DOHH2 (cell line): ENCODE data around the gene BRCA2.

ENCODE experiments used
- EZH2phosphoT487 ChIP-seq: fragments of 200-600 bp; sonication (generic); IDR thresholded peaks from 2 replicates; pipeline ENCODE4 v1.6.1; 2017; ENCODE audit warnings: borderline replicate concordance, mild to moderate bottlenecking, antibody characterized with exemption, low read length, moderate library complexity, mixed read lengths
- TF ChIP-seq, protein P1 (sequence below): fragments of 200-600 bp; sonication (generic); IDR thresholded peaks from one replicate; pipeline ENCODE4 v1.5.1; 2014; ENCODE audit warnings: antibody characterized with exemption, mild to moderate bottlenecking, low read depth, low read length; ENCODE audit not compliant: poor library complexity, severe bottlenecking

DNA sequence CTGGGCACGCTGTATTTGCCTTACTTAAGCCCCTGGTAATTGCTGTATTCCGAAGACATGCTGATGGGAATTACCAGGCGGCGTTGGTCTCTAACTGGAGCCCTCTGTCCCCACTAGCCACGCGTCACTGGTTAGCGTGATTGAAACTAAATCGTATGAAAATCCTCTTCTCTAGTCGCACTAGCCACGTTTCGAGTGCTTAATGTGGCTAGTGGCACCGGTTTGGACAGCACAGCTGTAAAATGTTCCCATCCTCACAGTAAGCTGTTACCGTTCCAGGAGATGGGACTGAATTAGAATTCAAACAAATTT lies 676 bp downstream of the BRCA2 start:
- TF ChIP-seq, protein P1, sequence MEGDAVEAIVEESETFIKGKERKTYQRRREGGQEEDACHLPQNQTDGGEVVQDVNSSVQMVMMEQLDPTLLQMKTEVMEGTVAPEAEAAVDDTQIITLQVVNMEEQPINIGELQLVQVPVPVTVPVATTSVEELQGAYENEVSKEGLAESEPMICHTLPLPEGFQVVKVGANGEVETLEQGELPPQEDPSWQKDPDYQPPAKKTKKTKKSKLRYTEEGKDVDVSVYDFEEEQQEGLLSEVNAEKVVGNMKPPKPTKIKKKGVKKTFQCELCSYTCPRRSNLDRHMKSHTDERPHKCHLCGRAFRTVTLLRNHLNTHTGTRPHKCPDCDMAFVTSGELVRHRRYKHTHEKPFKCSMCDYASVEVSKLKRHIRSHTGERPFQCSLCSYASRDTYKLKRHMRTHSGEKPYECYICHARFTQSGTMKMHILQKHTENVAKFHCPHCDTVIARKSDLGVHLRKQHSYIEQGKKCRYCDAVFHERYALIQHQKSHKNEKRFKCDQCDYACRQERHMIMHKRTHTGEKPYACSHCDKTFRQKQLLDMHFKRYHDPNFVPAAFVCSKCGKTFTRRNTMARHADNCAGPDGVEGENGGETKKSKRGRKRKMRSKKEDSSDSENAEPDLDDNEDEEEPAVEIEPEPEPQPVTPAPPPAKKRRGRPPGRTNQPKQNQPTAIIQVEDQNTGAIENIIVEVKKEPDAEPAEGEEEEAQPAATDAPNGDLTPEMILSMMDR = no peak
- no peak for TF ChIP-seq EZH2phosphoT487
